Sigmoid colon (tissue), 7 donors: Measurements from ENCODE around the gene KCTD18. TPM values are rescaled to one million over a fixed set of nuclear protein-coding genes. Genes with fewer than 3 reads are reported as not detected.

Experiments
- DNase-seq: peaks from one replicate; pipeline ENCODE4 v3.0.0-alpha.2; 2019
- H3K27ac ChIP-seq, 4 donors: fragments of 200-600 bp; sonication (generic); one replicate each; pipeline ENCODE4 v1.5.1; 2016 to 2019; ENCODE audit warnings: mild to moderate bottlenecking in 1 of 4
- H3K27me3 ChIP-seq, 3 donors: fragments of 200-600 bp; sonication (generic); one replicate each; pipeline ENCODE4 v1.5.1; 2019; ENCODE audit warnings: mild to moderate bottlenecking in 1 of 3
- H3K36me3 ChIP-seq, 4 donors: fragments of 200-600 bp; sonication (generic); one replicate each; pipeline ENCODE4 v1.5.1; 2016 to 2019
- H3K4me1 ChIP-seq, 4 donors: fragments of 200-600 bp; sonication (generic); one replicate each; pipeline ENCODE4 v1.5.1; 2017 to 2019
- H3K4me3 ChIP-seq, 4 donors: fragments of 200-600 bp; sonication (generic); one replicate each; pipeline ENCODE4 v1.5.1; 2017 to 2019; ENCODE audit warnings: mild to moderate bottlenecking in 2 of 4, moderate library complexity in 1 of 4
- H3K9me3 ChIP-seq, 4 donors: fragments of 200-600 bp in 3 of 4; sonication (generic) in 3 of 4; one replicate each; pipeline versions ENCODE4 v1.5.1 to v1.6.1; 2013 to 2019
- EP300 ChIP-seq, 4 donors: sonication (generic); formaldehyde crosslinking; IDR thresholded peaks; one replicate each; pipeline ENCODE4 v1.6.1; 2017; ENCODE audit warnings: antibody characterized with exemption in 4 of 4
- POLR2A ChIP-seq, 2 donors: fragments of 450-650 bp; IDR thresholded peaks; one replicate each; pipeline ENCODE4 v1.6.1; 2016; ENCODE audit warnings: antibody characterized with exemption in 2 of 2, mild to moderate bottlenecking in 2 of 2, moderate library complexity in 2 of 2
- POLR2AphosphoS5 ChIP-seq, 4 donors: sonication (generic); formaldehyde crosslinking; IDR thresholded peaks; one replicate each; pipeline ENCODE4 v1.6.1; 2017; ENCODE audit warnings: antibody characterized with exemption in 4 of 4
- WGBS, 2 donors: extraction: QIAGEN DNeasy Blood & Tissue Kit; methylation state at CpG; one replicate each; pipeline ENCODE4 v1.1.7; 2013; 5-methylcytosine and 5-hydroxymethylcytosine counted together
- intact Hi-C: fragments of 100-400 bp; cut with DNase I; formaldehyde crosslinking; loops from one replicate; pipeline ENCODE4 v1.15.1; 2023
- polyA plus RNA-seq, 3 donors: library from polyadenylated mRNA; stranded (reverse); fragments of 200-250 nt; gene quantifications; one replicate each; pipeline ENCODE4 v1.2.3, GENCODE V29; 2013
- total RNA-seq, 4 donors: library from RNA; depleted of rRNA; stranded (reverse); fragments of >200 nt; gene quantifications; one replicate each; pipeline ENCODE4 v1.1.0, GENCODE V29; 2016
- TF ChIP-seq, protein P1 (sequence below), 4 experiments: fragments of 450-650 bp in 3 of 4; fragments of 200-600 bp in 1 of 4; IDR thresholded peaks; one replicate each; pipeline ENCODE4 v1.5.1; 2016 to 2019; ENCODE audit warnings: antibody characterized with exemption in 4 of 4, mild to moderate bottlenecking in 3 of 4, moderate library complexity in 2 of 4
- donor health status: healthy with polysubstance abuse.
- donor health status: Bipolar disorder and iron deficiency.
- donor health status: healthy.

KCTD18 gene
- total and polyA plus RNA-seq, 7 donors = 10.5 to 33.9 (median 18.1) TPM

DNA sequence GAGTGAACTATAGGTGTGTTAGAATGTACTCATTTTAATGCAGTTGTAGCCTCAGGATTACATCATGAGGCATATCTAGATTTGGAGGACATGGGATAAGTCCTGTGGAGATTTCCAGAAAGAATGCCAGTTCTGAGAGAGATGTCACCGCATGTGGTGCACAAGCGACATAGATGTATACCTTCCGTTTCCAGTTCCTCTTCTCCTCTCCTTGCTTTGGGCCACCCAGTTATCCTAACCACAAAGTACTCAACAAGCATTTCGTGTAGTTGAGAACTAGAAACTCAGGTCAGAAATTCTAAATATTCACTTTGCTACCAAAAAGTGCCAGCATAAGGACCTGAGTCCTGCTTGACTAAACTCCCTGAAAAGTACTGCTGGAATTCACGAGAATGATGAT, 66.5 kb downstream of the KCTD18 start:
- Histone ChIP-seq H3K36me3 (peaks cover 0 to 54% (median 3%) of the 10 kb centered on the region in 4 donors), H3K27me3 (no peaks in the 10 kb centered on the region), H3K4me1 (peaks cover 0 to 13% (median 4%) of the 10 kb centered on the region in 4 donors), H3K4me3 (no peak overlapping the region), H3K27ac (peak overlapping the region in 2 of 4 donors; percentile 35 to 41), H3K9me3 (no peaks in the 10 kb centered on the region)
- intact Hi-C loops = no loop called here
- no peak for DNase-seq
- WGBS, 2 donors = 67 to 72% methylated on average over 5 of the region's 5 CpGs
- TF ChIP-seq POLR2AphosphoS5 (IDR thresholded peaks at IDR 0.05) = no peak
- TF ChIP-seq, protein P1, sequence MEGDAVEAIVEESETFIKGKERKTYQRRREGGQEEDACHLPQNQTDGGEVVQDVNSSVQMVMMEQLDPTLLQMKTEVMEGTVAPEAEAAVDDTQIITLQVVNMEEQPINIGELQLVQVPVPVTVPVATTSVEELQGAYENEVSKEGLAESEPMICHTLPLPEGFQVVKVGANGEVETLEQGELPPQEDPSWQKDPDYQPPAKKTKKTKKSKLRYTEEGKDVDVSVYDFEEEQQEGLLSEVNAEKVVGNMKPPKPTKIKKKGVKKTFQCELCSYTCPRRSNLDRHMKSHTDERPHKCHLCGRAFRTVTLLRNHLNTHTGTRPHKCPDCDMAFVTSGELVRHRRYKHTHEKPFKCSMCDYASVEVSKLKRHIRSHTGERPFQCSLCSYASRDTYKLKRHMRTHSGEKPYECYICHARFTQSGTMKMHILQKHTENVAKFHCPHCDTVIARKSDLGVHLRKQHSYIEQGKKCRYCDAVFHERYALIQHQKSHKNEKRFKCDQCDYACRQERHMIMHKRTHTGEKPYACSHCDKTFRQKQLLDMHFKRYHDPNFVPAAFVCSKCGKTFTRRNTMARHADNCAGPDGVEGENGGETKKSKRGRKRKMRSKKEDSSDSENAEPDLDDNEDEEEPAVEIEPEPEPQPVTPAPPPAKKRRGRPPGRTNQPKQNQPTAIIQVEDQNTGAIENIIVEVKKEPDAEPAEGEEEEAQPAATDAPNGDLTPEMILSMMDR (IDR thresholded peaks at IDR 0.05) = no peak
- no peak for TF ChIP-seq POLR2A (IDR thresholded peaks at IDR 0.05)
- TF ChIP-seq EP300 (IDR thresholded peaks at IDR 0.05) = no peak

DNA sequence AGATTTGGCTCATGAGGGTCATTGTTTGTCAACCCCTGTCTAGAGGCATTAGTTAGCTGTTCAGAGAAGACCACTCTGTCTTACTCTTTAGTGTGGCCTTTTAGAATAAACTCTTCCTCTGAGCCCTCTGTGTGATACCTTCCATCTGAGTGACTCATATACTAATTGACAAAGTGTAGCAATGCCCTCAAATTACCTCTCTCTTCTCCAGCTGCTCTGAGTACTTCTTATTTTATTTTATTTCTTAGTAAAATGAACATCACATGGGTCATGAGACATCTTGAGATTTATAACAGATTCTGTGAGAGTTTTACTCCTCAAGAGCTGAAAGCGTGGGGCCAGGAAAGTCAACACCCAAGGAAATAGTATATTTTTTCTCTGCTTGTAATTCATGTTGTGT, 67.4 kb downstream of the KCTD18 start:
- Histone ChIP-seq H3K36me3 (peaks cover 0 to 50% (median 3%) of the 10 kb centered on the region in 4 donors), H3K27ac (peak overlapping the region in 2 of 4 donors; percentile 35 to 41), H3K4me1 (peaks cover 0 to 13% (median 4%) of the 10 kb centered on the region in 4 donors), H3K27me3 (no peaks in the 10 kb centered on the region), H3K4me3 (no peak overlapping the region), H3K9me3 (no peaks in the 10 kb centered on the region)
- WGBS, 2 donors = 68 to 91% methylated on average over 1 of the region's 1 CpG
- no peak for DNase-seq
- intact Hi-C loops = no loop called here
- TF ChIP-seq POLR2AphosphoS5 (IDR thresholded peaks at IDR 0.05) (peak in 3 of 4 donors; percentile 11 to 24 (median 13)), POLR2A (IDR thresholded peaks at IDR 0.05) (no peak), EP300 (IDR thresholded peaks at IDR 0.05) (no peak)
- TF ChIP-seq, protein P1 (IDR thresholded peaks at IDR 0.05) = no peak

DNA sequence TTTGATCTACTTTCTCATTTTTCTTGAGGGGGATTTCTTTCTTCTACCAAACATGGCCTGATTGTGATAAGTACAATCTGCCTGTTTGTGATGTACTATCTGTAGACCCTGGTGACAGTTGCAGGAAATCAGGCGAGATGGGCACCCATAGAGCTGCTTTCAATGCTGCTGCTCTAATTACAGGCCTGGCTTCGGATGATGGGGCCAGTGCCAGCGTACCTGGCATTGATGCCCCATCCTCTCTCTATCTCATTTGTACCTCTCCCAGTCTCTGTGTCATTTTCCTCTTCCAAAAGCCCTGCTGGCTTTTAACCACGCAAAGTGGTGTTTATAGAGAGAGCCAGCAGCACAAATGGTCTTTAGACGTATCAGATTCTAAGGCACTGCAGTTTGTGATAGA, 69.9 kb downstream of the KCTD18 start:
- no peak for TF ChIP-seq POLR2AphosphoS5 (IDR thresholded peaks at IDR 0.05)
- TF ChIP-seq, protein P1 (IDR thresholded peaks at IDR 0.05) = no peak
- no peak for TF ChIP-seq POLR2A (IDR thresholded peaks at IDR 0.05)
- no peak for TF ChIP-seq EP300 (IDR thresholded peaks at IDR 0.05)
- H3K27ac ChIP-seq = peak overlapping the region in 1 of 4 donors; percentile 12
- DNase-seq = no peak
- H3K27me3 ChIP-seq = no peaks in the 10 kb centered on the region
- intact Hi-C loops = no loop called here
- no peak overlapping the region for H3K4me3 ChIP-seq
- WGBS, 2 donors = 96 to 97% methylated on average over 5 of the region's 5 CpGs
- no peaks in the 10 kb centered on the region for H3K9me3 ChIP-seq
- H3K4me1 ChIP-seq = peaks cover 0 to 13% (median 4%) of the 10 kb centered on the region in 4 donors
- H3K36me3 ChIP-seq = peaks cover 0 to 53% (median 5%) of the 10 kb centered on the region in 4 donors

Other genes with a start within 250 kb of the KCTD18 start
- 100 to 1,000 TPM in 2 of 4 donors, 10 to 100 TPM in 2; 63.5 to 153 (median 89.0) TPM for gene SPATS2L, start 203.4 kb downstream of the KCTD18 start, total RNA-seq
- gene SPATS2L, start 203.4 kb downstream of the KCTD18 start, polyA plus RNA-seq = 100 to 1,000 TPM; 103 to 305 (median 167) TPM
- gene SGO2, start 16.1 kb upstream of the KCTD18 start, total RNA-seq = 1 to 10 TPM; 1.1 to 3.3 (median 2.2) TPM
- 1 to 10 TPM in 2 of 3 donors, under 1 TPM in 1; 0.60 to 5.0 (median 1.8) TPM for gene SGO2, start 16.1 kb upstream of the KCTD18 start, polyA plus RNA-seq
- gene AOX1, start 75.9 kb upstream of the KCTD18 start, total RNA-seq = 10 to 100 TPM; 20.8 to 65.5 (median 53.9) TPM
- 10 to 100 TPM in 1 of 3 donors, 1 to 10 TPM in 2; 1.6 to 27.0 (median 8.9) TPM for gene AOX1, start 75.9 kb upstream of the KCTD18 start, polyA plus RNA-seq